B cell (primary cell): ENCODE data around the gene MPZL1. TPM values are rescaled to one million over a fixed set of nuclear protein-coding genes. Genes with fewer than 3 reads are reported as not detected.

ENCODE experiments used
- ATAC-seq: fragments of 200-7000 bp; cut with Tn5 transposase; one replicate; pipeline ENCODE4 v1.10.0; 2021; ENCODE audit warnings: low read depth, mild to moderate bottlenecking, moderate number of reproducible peaks, moderate library complexity
- CTCF ChIA-PET: fragments of 350-600 bp; sonication (Branson Sonifier 250); formaldehyde crosslinking; loops from one replicate; lab custom pipeline; 2021; ENCODE audit warnings: antibody characterized with exemption, inconsistent platforms; lab: Charles Lee
- POLR2A ChIA-PET: fragments of 350-600 bp; sonication (Branson Sonifier 250); formaldehyde crosslinking; loops from one replicate; lab custom pipeline; 2021; ENCODE audit warnings: antibody characterized with exemption; lab: Charles Lee
- DNase-seq: peaks from one replicate; pipeline ENCODE4 v3.0.0; 2013
- H2AFZ ChIP-seq: 2 replicates; pipeline ENCODE4 v1.6.1; 2012; ENCODE audit warnings: mild to moderate bottlenecking, low read depth, low read length; ENCODE audit not compliant: insufficient read depth, poor library complexity, severe bottlenecking
- H3K27ac ChIP-seq, 2 donors: 1 replicate in 1 of 2; 2 replicates in 1 of 2; pipeline ENCODE4 v1.5.1; 2012 to 2013; ENCODE audit warnings: low read length in 2 of 2, mild to moderate bottlenecking in 2 of 2, moderate library complexity in 1 of 2
- H3K27me3 ChIP-seq, 4 experiments: fragments of 200-600 bp in 1 of 4; sonication (generic) in 1 of 4; replicated peaks in 1 of 4; 1 replicate in 2 of 4; 2 replicates in 2 of 4; pipeline versions ENCODE4 v1.6.1 to v1.7.0; 2013 to 2016; ENCODE audit warnings: low read length in 3 of 4, mild to moderate bottlenecking in 2 of 4, mixed read lengths in 1 of 4, moderate library complexity in 1 of 4; ENCODE audit not compliant: insufficient read depth in 4 of 4, control insufficient read depth in 3 of 4; ENCODE audit errors: control extremely low read depth in 1 of 4
- H3K36me3 ChIP-seq, 2 experiments: replicated peaks in 1 of 2; 1 replicate in 1 of 2; 2 replicates in 1 of 2; pipeline versions ENCODE4 v1.6.1 to v1.7.1; 2013; ENCODE audit warnings: low read length in 1 of 2; ENCODE audit not compliant: insufficient read depth in 2 of 2, control insufficient read depth in 1 of 2; ENCODE audit errors: control extremely low read depth in 1 of 2, extremely low read depth in 1 of 2
- H3K4me1 ChIP-seq, 2 donors: fragments of 200-600 bp in 1 of 2; sonication (generic) in 1 of 2; 1 replicate in 1 of 2; 2 replicates in 1 of 2; pipeline versions ENCODE4 v1.5.1 to v1.6.1; 2013 to 2017; ENCODE audit warnings: low read length in 2 of 2; ENCODE audit not compliant: control insufficient read depth in 2 of 2, insufficient read depth in 2 of 2
- H3K4me2 ChIP-seq: replicated peaks from 2 replicates; pipeline ENCODE3; 2012; ENCODE audit warnings: mild to moderate bottlenecking, low read depth, low read length; ENCODE audit not compliant: poor library complexity, severe bottlenecking
- H3K4me3 ChIP-seq, 5 experiments: fragments of 200-600 bp in 1 of 5; sonication (generic) in 1 of 5; 1 replicate in 3 of 5; 2 replicates in 2 of 5; pipeline versions ENCODE4 v1.5.1 to v1.7.0; 2011 to 2016; ENCODE audit warnings: low read length in 4 of 5, mild to moderate bottlenecking in 4 of 5, low read depth in 2 of 5, control low read depth in 1 of 5, moderate library complexity in 1 of 5; ENCODE audit not compliant: insufficient read depth in 1 of 5; ENCODE audit errors: control extremely low read depth in 1 of 5, extremely low read depth in 1 of 5
- H3K79me2 ChIP-seq: fragments of 200-600 bp; sonication (generic); one replicate; pipeline ENCODE4 v1.6.0; 2016; ENCODE audit warnings: low read length; ENCODE audit not compliant: control insufficient read depth, insufficient read depth
- H3K9ac ChIP-seq: fragments of 200-600 bp; sonication (generic); 2 replicates; pipeline ENCODE4 v1.6.1; 2017; ENCODE audit warnings: mild to moderate bottlenecking, low read length, moderate library complexity
- H3K9me3 ChIP-seq, 3 donors: one replicate each; pipeline versions ENCODE4 v1.6.1 to v1.7.1; 2013; ENCODE audit warnings: low read length in 2 of 3; ENCODE audit not compliant: control insufficient read depth in 2 of 3, insufficient read depth in 1 of 3; ENCODE audit errors: control extremely low read depth in 1 of 3
- H4K20me1 ChIP-seq: 2 replicates; pipeline ENCODE4 v1.6.0; 2012; ENCODE audit warnings: mild to moderate bottlenecking, low read length; ENCODE audit not compliant: insufficient read depth, control insufficient read depth, poor library complexity, severe bottlenecking
- H3K27ac Mint-ChIP-seq: one replicate; pipeline ENCODE4 v1.8.0; 2021; ENCODE audit warnings: mixed read lengths
- H3K27me3 Mint-ChIP-seq: one replicate; pipeline ENCODE4 v1.8.0; 2021; ENCODE audit warnings: mixed read lengths
- H3K4me1 Mint-ChIP-seq: one replicate; pipeline ENCODE4 v1.8.0; 2021; ENCODE audit warnings: mixed read lengths
- H3K4me3 Mint-ChIP-seq: one replicate; pipeline ENCODE4 v1.8.0; 2021; ENCODE audit warnings: mixed read lengths
- H3K9me3 Mint-ChIP-seq: one replicate; pipeline ENCODE4 v1.8.0; 2022; ENCODE audit warnings: mixed read lengths; ENCODE audit not compliant: insufficient read depth
- EZH2 ChIP-seq: IDR thresholded peaks from 2 replicates; pipeline ENCODE4 v1.6.1; 2012; ENCODE audit warnings: borderline replicate concordance, low read depth, mild to moderate bottlenecking, moderate library complexity, low read length; ENCODE audit not compliant: insufficient read depth, poor library complexity, severe bottlenecking
- WGBS: methylation state at CpG from one replicate; pipeline ENCODE4 v1.1.5; 2013; ENCODE audit warnings: missing lambda C conversion rate; ENCODE audit not compliant: insufficient coverage; 5-methylcytosine and 5-hydroxymethylcytosine counted together
- intact Hi-C: fragments of 100-400 bp; cut with micrococcal nuclease; formaldehyde crosslinking; loops from one replicate; pipeline ENCODE4 v1.10.0; 2022
- polyA plus RNA-seq: library from polyadenylated mRNA; depleted of rRNA; stranded (reverse); fragments of >200 nt; gene quantifications from 2 replicates; pipeline ENCODE4 v1.2.3, GENCODE V29; 2012
- total RNA-seq, 2 donors: library from RNA; stranded (reverse); fragments of 120-200 nt in 1 of 2; gene quantifications; 1 replicate in 1 of 2; 2 replicates in 1 of 2; pipeline versions ENCODE4 v1.2.3 to v1.2.4, GENCODE V29; 2013 to 2022
- TF ChIP-seq, protein P1 (sequence below): fragments of 200-600 bp; IDR thresholded peaks from one replicate; pipeline ENCODE4 v1.8.0; 2022; ENCODE audit warnings: antibody characterized with exemption, mild to moderate bottlenecking

The MPZL1 gene
- total and polyA plus RNA-seq, 2 donors (not counting 1 experiment from before 2014, with no cell fraction given), result 15.4 to 27.7 TPM

DNA sequence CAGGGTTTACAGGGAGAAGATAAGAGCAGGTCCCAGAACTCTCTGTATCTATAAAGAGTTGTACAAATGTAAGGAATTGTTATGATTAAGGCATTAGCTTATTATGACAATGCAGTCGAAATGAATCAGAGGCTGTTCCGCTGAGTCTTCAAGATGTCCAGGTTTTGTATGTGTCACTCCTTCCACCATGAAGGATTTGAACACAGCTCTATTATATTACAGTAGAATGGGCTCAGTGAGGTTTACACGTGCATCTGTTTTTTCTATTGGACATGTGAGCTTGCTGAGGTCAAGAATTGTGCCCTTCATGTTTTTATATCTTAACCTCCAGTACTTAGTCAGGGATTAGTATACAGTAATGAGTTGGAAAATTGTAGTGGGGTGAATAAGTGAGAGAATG is 86.3 kb downstream of the MPZL1 start:
- TF ChIP-seq, protein P1, sequence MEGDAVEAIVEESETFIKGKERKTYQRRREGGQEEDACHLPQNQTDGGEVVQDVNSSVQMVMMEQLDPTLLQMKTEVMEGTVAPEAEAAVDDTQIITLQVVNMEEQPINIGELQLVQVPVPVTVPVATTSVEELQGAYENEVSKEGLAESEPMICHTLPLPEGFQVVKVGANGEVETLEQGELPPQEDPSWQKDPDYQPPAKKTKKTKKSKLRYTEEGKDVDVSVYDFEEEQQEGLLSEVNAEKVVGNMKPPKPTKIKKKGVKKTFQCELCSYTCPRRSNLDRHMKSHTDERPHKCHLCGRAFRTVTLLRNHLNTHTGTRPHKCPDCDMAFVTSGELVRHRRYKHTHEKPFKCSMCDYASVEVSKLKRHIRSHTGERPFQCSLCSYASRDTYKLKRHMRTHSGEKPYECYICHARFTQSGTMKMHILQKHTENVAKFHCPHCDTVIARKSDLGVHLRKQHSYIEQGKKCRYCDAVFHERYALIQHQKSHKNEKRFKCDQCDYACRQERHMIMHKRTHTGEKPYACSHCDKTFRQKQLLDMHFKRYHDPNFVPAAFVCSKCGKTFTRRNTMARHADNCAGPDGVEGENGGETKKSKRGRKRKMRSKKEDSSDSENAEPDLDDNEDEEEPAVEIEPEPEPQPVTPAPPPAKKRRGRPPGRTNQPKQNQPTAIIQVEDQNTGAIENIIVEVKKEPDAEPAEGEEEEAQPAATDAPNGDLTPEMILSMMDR, result no peak
- no peak for TF ChIP-seq EZH2
- Histone ChIP-seq H3K4me2 (no peak overlapping the region), H3K4me3 (no peak overlapping the region), H3K79me2 (no peaks in the 10 kb centered on the region), H4K20me1 (no peaks in the 10 kb centered on the region), H3K4me1 (peaks cover 13 to 15% of the 10 kb centered on the region in 2 donors), H2AFZ (no peak overlapping the region), H3K9me3 (peaks cover 0 to 12% (median 6%) of the 10 kb centered on the region in 3 donors), H3K27me3 (no peaks in the 10 kb centered on the region), H3K36me3 (no peaks in the 10 kb centered on the region), H3K27ac (no peak overlapping the region), H3K9ac (no peak overlapping the region)
- peaks cover 6% of the 10 kb centered on the region for H3K9me3 Mint-ChIP-seq
- peaks cover 22% of the 10 kb centered on the region for H3K4me1 Mint-ChIP-seq
- H3K4me3 Mint-ChIP-seq, result no peak overlapping the region
- POLR2A ChIA-PET, result no interaction called here
- no peak for DNase-seq
- intact Hi-C loops, result no loop called here
- H3K27me3 Mint-ChIP-seq, result peaks cover 7% of the 10 kb centered on the region
- no CpG with 5 or more reads among the region's 3 CpGs for WGBS
- CTCF ChIA-PET, result interaction anchor here (1.0 to 2.0 kb wide), 2 partner anchors 55 to 274 kb away, joined by 3 to 5 read pairs; no protein-coding TSS in a partner anchor
- no peak overlapping the region for H3K27ac Mint-ChIP-seq
- no peak for ATAC-seq

- H3K9ac ChIP-seq, result no peak overlapping the region
- no peaks in the 10 kb centered on the region for H3K27me3 ChIP-seq
- WGBS, result no CpG with 5 or more reads among the region's 3 CpGs
- peaks cover 8 to 9% of the 10 kb centered on the region in 2 donors for H3K4me1 ChIP-seq
- TF ChIP-seq, protein P1, result no peak
- no peak for TF ChIP-seq EZH2
- H3K27ac ChIP-seq, result no peak overlapping the region
- no peak overlapping the region for H3K4me2 ChIP-seq
- peaks cover 7% of the 10 kb centered on the region for H3K27me3 Mint-ChIP-seq
- no peak overlapping the region for H3K4me3 ChIP-seq
- CTCF ChIA-PET, result interaction anchor here (1.0 to 2.0 kb wide), 2 partner anchors 55 to 273 kb away, joined by 3 to 5 read pairs; no protein-coding TSS in a partner anchor
- H3K27ac Mint-ChIP-seq, result no peak overlapping the region
- H2AFZ ChIP-seq, result no peak overlapping the region
- H3K36me3 ChIP-seq, result no peaks in the 10 kb centered on the region
- intact Hi-C loops, result no loop called here
- H3K4me3 Mint-ChIP-seq, result no peak overlapping the region
- H3K79me2 ChIP-seq, result no peaks in the 10 kb centered on the region
- no peak for ATAC-seq
- POLR2A ChIA-PET, result no interaction called here
- H3K4me1 Mint-ChIP-seq, result peaks cover 17% of the 10 kb centered on the region
- peaks cover 0 to 14% (median 6%) of the 10 kb centered on the region in 3 donors for H3K9me3 ChIP-seq
- H3K9me3 Mint-ChIP-seq, result peaks cover 6% of the 10 kb centered on the region
- DNase-seq, result no peak
- H4K20me1 ChIP-seq, result no peaks in the 10 kb centered on the region
Measured at GRCh38 chr1:167808690-167809089, 86.9 kb downstream of the MPZL1 start.
